ENCODE results near the gene DAGLA. TPM values are rescaled to one million over a fixed set of nuclear protein-coding genes. Genes with fewer than 3 reads are reported as not detected.

The DAGLA gene
- total RNA-seq, 1 experiment from 2014 or later, result 10.1 TPM

- H3K27me3 ChIP-seq (ENCODE audit: insufficient read depth, low read depth), result no peaks in the 10 kb centered on the region
- no peak for TF ChIP-seq EZH2 (IDR thresholded peaks at IDR 0.05; ENCODE audit: low read depth)
- TF ChIP-seq CTCF (conservative IDR thresholded peaks at IDR 0.05), result no peak
- H3K9me2 ChIP-seq (ENCODE audit: insufficient read depth), result no peaks in the 10 kb centered on the region
- CTCF ChIA-PET, result interaction anchor here (0.6 to 1.1 kb wide), 3 partner anchors 28 to 240 kb away, joined by 3 to 4 read pairs (median 3); no protein-coding TSS in a partner anchor
- H3K9me3 ChIP-seq (ENCODE audit: insufficient read depth, low read depth), result no peaks in the 10 kb centered on the region
- peak; percentile 82 to 95 for DNase-seq
- H2AFZ ChIP-seq, result no peak overlapping the region
- peak overlapping the region; percentile 73 for H3K4me2 ChIP-seq
- H4K20me1 ChIP-seq (ENCODE audit: insufficient read depth), result no peaks in the 10 kb centered on the region
- BruUV-seq (replicated peaks), result no TSS peak
- peaks cover 25% of the 10 kb centered on the region for H3F3A ChIP-seq (ENCODE audit: insufficient read depth, low read depth)
- peak overlapping the region; percentile 25; the same call in 1 of the 2 replicates for H3K4me3 ChIP-seq
- no peaks in the 10 kb centered on the region for H3K79me2 ChIP-seq (ENCODE audit: low read depth)
- peaks cover 51% of the 10 kb centered on the region for H3K4me1 ChIP-seq (replicated peaks; ENCODE audit: insufficient read depth)
- peak overlapping the region; percentile 85 for H3K27ac ChIP-seq
- POLR2A ChIA-PET (ENCODE audit: unreplicated experiment), result interaction anchor here (0.6 to 0.8 kb wide), 3 partner anchors 29 to 130 kb away, joined by 7 to 16 read pairs (median 12); no protein-coding TSS in a partner anchor
- intact Hi-C loops (cut with micrococcal nuclease; ENCODE audit: unreplicated experiment), result no loop called here
- H3K36me3 ChIP-seq (ENCODE audit: low read depth), result no peaks in the 10 kb centered on the region
Measured at GRCh38 chr11:61728940-61729219, 48.7 kb downstream of the DAGLA start.

GRCh38 chr11:61730240-61730994 is 50.2 kb downstream of the DAGLA start:
- Histone ChIP-seq H3K9me2 (ENCODE audit: insufficient read depth) (no peaks in the 10 kb centered on the region), H3K27me3 (ENCODE audit: insufficient read depth, low read depth) (no peaks in the 10 kb centered on the region), H3F3A (ENCODE audit: insufficient read depth, low read depth) (peaks cover 25% of the 10 kb centered on the region), H3K4me1 (replicated peaks; ENCODE audit: insufficient read depth) (peaks cover 51% of the 10 kb centered on the region), H3K4me3 (no peak overlapping the region), H3K9me3 (ENCODE audit: insufficient read depth, low read depth) (no peaks in the 10 kb centered on the region), H3K79me2 (ENCODE audit: low read depth) (no peaks in the 10 kb centered on the region), H4K20me1 (ENCODE audit: insufficient read depth) (no peaks in the 10 kb centered on the region), H3K36me3 (ENCODE audit: low read depth) (no peaks in the 10 kb centered on the region), H3K27ac (peak overlapping the region; percentile 85), H2AFZ (no peak overlapping the region), H3K4me2 (peak overlapping the region; percentile 73)
- CTCF ChIA-PET, result interaction anchor here (0.8 to 1.4 kb wide), 3 partner anchors 33 to 52 kb away, joined by 3 to 5 read pairs (median 4); no protein-coding TSS in a partner anchor
- peak; percentile 97 to 100 for DNase-seq
- intact Hi-C loops (cut with micrococcal nuclease; ENCODE audit: unreplicated experiment), result loop anchor here (1.0 to 5.0 kb wide), 5 partner anchors 33 to 243 kb away; partner anchors contain the start of gene DAGLA
- POLR2A ChIA-PET (ENCODE audit: unreplicated experiment), result interaction anchor here (0.6 to 0.9 kb wide), 5 partner anchors 17 to 894 kb away, joined by 3 to 5 read pairs (median 3); no protein-coding TSS in a partner anchor
- TF ChIP-seq CTCF (conservative IDR thresholded peaks at IDR 0.05) (no peak), EZH2 (IDR thresholded peaks at IDR 0.05; ENCODE audit: low read depth) (no peak)
- BruUV-seq (replicated peaks), result no TSS peak

- ChIA-PET CTCF (no interaction called here), POLR2A (ENCODE audit: unreplicated experiment) (no interaction called here)
- TF ChIP-seq CTCF (conservative IDR thresholded peaks at IDR 0.05) (no peak), EZH2 (IDR thresholded peaks at IDR 0.05; ENCODE audit: low read depth) (no peak)
- Histone ChIP-seq H3K4me1 (replicated peaks; ENCODE audit: insufficient read depth) (peaks cover 51% of the 10 kb centered on the region), H3F3A (ENCODE audit: insufficient read depth, low read depth) (peaks cover 25% of the 10 kb centered on the region), H3K9me3 (ENCODE audit: insufficient read depth, low read depth) (no peaks in the 10 kb centered on the region), H2AFZ (no peak overlapping the region), H3K4me3 (no peak overlapping the region), H3K4me2 (peak overlapping the region; percentile 15), H3K27me3 (ENCODE audit: insufficient read depth, low read depth) (no peaks in the 10 kb centered on the region), H4K20me1 (ENCODE audit: insufficient read depth) (no peaks in the 10 kb centered on the region), H3K27ac (no peak overlapping the region), H3K9me2 (ENCODE audit: insufficient read depth) (no peaks in the 10 kb centered on the region), H3K79me2 (ENCODE audit: low read depth) (no peaks in the 10 kb centered on the region), H3K36me3 (ENCODE audit: low read depth) (no peaks in the 10 kb centered on the region)
- BruUV-seq (replicated peaks), result no TSS peak
- DNase-seq, result no peak
- intact Hi-C loops (cut with micrococcal nuclease; ENCODE audit: unreplicated experiment), result loop anchor here (2.0 to 5.0 kb wide), 3 partner anchors 43 to 244 kb away; no protein-coding TSS in a partner anchor
Measured at GRCh38 chr11:61731211-61731951, 51.2 kb downstream of the DAGLA start.

All from PC-9 (cell line).